ENCODE results near the gene TECR.

DNA sequence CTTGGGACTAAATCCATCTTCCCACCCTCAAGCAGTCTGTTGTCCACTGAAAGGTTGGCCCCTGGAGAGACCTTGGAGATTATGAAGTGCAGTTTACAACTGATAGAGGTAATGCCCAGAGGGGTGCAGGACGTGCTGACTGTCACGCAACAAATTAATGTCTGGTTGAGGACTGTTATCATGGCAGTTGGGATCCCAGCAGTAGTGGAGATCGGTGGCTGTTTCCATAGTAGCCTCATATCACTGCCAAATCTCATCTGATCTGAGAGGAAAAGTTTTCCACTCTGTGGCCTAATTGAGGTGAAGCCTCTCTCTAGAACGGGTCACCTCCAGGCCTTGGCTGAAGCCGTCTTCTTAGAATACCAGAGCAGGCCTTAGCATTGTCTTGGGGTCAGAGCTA, 4.1 kb downstream of the TECR start:
- TF ChIP-seq, protein P1, sequence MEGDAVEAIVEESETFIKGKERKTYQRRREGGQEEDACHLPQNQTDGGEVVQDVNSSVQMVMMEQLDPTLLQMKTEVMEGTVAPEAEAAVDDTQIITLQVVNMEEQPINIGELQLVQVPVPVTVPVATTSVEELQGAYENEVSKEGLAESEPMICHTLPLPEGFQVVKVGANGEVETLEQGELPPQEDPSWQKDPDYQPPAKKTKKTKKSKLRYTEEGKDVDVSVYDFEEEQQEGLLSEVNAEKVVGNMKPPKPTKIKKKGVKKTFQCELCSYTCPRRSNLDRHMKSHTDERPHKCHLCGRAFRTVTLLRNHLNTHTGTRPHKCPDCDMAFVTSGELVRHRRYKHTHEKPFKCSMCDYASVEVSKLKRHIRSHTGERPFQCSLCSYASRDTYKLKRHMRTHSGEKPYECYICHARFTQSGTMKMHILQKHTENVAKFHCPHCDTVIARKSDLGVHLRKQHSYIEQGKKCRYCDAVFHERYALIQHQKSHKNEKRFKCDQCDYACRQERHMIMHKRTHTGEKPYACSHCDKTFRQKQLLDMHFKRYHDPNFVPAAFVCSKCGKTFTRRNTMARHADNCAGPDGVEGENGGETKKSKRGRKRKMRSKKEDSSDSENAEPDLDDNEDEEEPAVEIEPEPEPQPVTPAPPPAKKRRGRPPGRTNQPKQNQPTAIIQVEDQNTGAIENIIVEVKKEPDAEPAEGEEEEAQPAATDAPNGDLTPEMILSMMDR (IDR thresholded peaks at IDR 0.05; ENCODE audit: extremely low read depth in 1 of 2, insufficient read depth in 1 of 2, low read depth in 1 of 2, low read length in 2 of 2), result no peak
- TF ChIP-seq EZH2 (IDR thresholded peaks at IDR 0.05; ENCODE audit: borderline replicate concordance, low read depth, low read length, severe bottlenecking) (no peak), POLR2A (IDR thresholded peaks at IDR 0.05; ENCODE audit: low read depth, low read length) (no peak), JUN (IDR thresholded peaks at IDR 0.05; ENCODE audit: borderline replicate concordance, insufficient read depth, insufficient read length, low read depth) (no peak), POLR2AphosphoS5 (IDR thresholded peaks at IDR 0.05; ENCODE audit: insufficient read depth, low read depth, low read length) (no peak), FOS (IDR thresholded peaks at IDR 0.05; ENCODE audit: borderline replicate concordance, insufficient read depth, low read length) (no peak), GATA2 (IDR thresholded peaks at IDR 0.05; ENCODE audit: insufficient read depth, insufficient read length, low read depth, low read length) (no peak), MYC (IDR thresholded peaks at IDR 0.05; ENCODE audit: low read depth, low read length) (no peak)
- TF ChIP-seq, protein P2, sequence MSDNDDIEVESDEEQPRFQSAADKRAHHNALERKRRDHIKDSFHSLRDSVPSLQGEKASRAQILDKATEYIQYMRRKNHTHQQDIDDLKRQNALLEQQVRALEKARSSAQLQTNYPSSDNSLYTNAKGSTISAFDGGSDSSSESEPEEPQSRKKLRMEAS (IDR thresholded peaks at IDR 0.05; ENCODE audit: insufficient read depth, insufficient read length), result no peak
